ELF-1 (cell line): Measurements from ENCODE around the gene MORN5.
A peak's percentile ranks its signal among the peaks of the same experiment; 100 is the strongest.

Experiments
- DNase-seq: peaks from one replicate; pipeline ENCODE4 v3.0.0-alpha.2; 2016; ENCODE audit warnings: low read depth, low spot score

Gene MORN5

GRCh38 chr9:122190597-122191381, 31.1 kb downstream of the MORN5 start:
- DNase-seq, result no peak

- no peak for DNase-seq
Measured at GRCh38 chr9:122191584-122191983, 31.9 kb downstream of the MORN5 start.

GRCh38 chr9:122192261-122192875, 32.7 kb downstream of the MORN5 start:
- no peak for DNase-seq

GRCh38 chr9:122192914-122193525, 33.3 kb downstream of the MORN5 start:
- DNase-seq, result no peak

- no peak for DNase-seq
Measured at GRCh38 chr9:122193651-122194050, 33.9 kb downstream of the MORN5 start.

GRCh38 chr9:122195875-122196274, 36.2 kb downstream of the MORN5 start:
- no peak for DNase-seq

DNA sequence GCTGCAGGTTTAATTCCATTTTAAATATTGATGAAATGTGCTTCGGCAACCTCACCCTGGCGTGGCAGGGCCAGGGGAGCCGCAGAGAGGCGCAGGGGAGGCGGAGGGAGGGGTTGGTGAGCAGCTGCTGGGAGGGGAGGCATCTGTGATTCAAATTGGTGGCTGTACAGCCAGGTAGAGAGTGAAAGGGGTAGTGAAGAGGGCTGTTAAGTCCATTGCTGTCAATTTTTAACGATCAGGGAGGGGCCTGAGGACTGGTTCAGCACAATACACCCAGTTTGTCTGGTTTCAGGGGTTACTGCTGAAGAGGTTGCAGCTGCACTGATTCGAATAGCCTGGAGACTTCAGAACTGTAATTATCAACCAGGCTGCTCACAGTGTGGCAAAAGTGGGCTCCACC, 37.7 kb downstream of the MORN5 start:
- peak; percentile 35 for DNase-seq

DNA sequence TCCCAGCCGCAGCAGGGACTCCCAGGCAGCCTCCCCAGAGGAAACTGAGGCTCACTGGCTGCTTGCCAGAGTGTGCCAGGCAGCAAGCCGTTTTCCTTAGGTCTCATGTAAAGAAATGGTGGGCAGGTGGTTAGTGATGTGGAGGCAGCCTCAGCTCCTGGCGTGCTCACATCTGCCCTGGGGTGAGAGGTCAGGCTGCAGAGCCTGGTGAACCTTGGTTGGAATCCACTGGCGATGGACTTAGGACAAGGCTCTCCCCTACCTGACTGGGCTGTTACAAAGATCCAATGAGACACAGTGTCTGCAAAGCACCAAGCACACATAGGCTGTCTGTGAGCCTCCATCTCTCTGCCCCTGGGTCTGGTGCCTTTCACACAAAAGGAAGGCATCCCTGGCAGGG, 38.2 kb downstream of the MORN5 start:
- DNase-seq, result no peak

DNA sequence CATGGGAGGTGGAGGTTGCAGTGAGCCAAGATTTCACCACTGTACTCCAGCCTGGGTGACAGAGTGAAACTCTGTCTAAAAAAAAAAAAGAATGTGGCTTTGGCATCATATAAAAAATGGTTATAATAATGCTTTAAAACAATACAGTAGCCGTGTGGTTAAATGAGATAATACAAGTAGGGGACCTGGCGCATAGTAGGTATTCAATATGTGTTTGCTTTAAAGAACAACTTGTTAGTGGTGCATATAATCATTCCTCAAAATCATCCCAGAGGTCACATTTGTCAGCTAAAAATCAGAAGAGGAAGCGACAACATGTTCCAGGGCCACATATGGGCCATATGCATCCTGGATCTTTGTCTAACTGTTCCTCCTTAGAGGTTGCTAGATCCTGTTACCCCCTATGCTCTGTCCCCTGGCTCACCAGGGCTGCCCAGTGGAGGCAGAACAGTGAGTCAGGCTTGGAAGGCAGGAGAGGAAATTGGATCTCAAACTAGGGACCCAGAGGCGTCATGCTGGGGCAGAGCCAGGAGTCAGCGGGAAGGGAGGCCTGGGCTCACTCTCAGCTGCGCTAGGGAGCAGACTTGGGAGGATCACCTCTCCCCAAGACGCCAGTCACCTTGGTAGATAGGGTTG, 41.4 kb downstream of the MORN5 start:
- no peak for DNase-seq

DNA sequence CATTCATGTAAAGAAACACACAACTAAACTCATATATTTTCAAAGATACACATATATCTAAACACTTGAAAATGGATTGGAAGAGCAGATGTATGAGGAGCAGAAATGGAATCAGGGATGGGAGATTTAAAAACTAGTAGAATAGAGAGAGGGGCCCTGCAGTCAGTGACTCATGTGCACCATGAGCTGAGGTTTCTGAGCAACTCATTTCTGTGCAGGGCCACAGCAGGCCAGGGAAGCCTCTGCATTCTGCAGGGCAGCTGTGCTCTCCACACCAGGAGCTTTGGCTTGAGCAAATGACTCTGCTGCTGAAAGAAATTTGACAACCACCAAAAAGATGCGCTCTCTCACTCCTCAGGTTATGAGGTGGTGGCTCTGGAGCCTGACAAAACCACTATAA, 41.9 kb downstream of the MORN5 start:
- no peak for DNase-seq

- DNase-seq, result no peak
Measured at GRCh38 chr9:122202111-122202510, 42.4 kb downstream of the MORN5 start.

GRCh38 chr9:122204055-122204454, 44.3 kb downstream of the MORN5 start:
- no peak for DNase-seq

GRCh38 chr9:122204491-122204890, 44.8 kb downstream of the MORN5 start:
- DNase-seq, result no peak

- no peak for DNase-seq
Measured at GRCh38 chr9:122205176-122205575, 45.5 kb downstream of the MORN5 start.

- DNase-seq, result no peak
Measured at GRCh38 chr9:122206118-122207046, 46.7 kb downstream of the MORN5 start.

- DNase-seq, result no peak
Measured at GRCh38 chr9:122207096-122207495, 47.4 kb downstream of the MORN5 start.

GRCh38 chr9:122209451-122209850, 49.7 kb downstream of the MORN5 start:
- no peak for DNase-seq

DNA sequence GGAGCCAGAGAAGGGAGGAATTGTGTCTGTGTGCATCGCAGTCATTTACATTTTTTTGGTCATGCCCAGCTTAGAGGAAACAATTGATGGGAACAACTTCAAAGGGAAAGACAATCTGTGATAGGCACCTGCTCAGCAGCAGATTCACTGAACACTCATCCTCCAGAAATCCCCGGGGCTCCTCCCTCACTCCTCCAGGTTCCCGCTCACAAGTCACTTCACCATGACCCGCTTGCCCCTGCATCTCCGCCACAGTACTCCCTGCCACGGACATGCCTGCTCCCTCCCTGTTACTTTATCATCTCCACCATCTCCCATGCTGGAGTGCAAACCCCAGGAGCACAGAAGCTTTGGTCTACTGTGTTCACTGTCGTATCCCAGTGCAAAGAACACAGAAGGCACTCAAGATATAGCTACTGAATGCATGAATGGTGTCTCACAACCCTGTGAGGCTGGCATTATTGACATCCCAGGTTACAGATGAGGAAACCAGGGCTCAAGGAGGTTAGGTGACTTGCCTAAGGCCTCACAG, 52.8 kb downstream of the MORN5 start:
- DNase-seq, result no peak

DNA sequence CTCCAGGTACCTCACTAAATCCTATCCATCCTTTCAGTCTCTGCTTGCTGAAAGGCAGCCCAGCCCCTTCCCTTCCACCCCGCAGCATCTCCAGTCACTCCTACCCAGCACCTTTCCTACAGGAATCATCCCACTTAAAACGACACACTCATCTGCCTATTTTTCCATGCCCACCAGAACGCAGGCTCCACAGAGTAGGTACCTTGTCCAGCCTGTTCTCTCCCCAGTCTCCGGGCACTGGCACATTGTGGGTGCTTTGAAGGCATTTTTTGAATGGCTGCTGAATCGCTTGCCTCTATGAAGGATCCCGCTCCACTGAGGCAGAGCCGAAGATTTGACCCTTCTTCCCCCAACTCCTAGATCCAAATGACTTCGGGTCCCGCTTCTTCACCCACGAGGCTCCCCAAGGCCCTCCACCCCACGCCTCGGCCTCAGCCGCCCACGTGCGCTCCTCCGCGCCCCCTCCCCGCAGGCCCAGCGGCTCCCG, 53.4 kb downstream of the MORN5 start:
- no peak for DNase-seq

DNA sequence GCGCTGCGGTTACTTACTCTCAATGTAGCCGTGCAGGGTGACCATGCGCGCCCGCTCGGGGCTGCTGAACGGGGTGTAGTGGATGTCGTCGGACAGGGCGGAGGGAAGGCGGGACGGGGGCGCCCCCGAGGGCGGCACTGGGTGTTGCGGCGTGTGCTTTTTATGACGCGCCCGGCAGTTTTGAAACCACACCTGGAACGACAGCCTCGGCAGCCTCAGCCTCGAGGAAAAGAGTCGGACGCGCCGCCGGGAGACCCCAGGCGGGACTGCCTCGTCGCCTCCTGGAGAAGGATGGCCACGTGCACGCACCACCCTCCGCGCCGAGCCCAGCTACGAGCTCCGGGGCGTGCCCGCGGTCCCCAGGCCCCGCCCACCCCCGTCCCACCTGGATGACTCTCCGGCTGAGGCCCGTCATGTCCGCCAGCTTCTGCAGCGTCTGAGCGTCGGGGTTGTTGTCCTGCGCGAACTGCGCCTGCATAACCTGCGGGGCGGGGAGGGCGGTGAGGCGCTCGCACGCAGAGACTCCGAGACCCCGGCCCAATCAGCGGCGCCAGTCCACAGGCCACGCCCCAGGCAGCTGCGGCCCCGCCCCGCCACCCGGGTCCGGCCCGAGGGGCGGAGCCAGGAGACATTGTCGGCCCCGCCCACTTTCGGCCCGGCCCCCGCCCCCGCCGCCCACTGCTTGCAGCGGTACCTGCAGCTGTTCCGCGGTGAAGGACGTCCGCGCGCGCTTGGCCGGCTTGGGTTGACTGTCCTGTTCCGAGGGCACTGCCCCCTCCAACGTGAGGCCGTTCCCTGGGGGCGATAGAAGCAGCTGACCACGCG, 54.1 kb downstream of the MORN5 start:
- DNase-seq, result peak; percentile 91
